Activated CD4-positive, alpha-beta T cell treated with anti-CD3 and anti-CD28 coated beads for 1 hour (primary cell): ENCODE data around the gene CHD1.

Experiments
- DNase-seq: peaks from one replicate; pipeline ENCODE4 v3.0.0-alpha.2; 2020

Gene CHD1

GRCh38 chr5:98804066-98804465 lies 124.7 kb downstream of the CHD1 start:
- no peak for DNase-seq
